HepG2 (cell line): ENCODE results near the gene LMTK2.

ENCODE experiments used
- CTCF ChIP-seq: sonication (generic); formaldehyde crosslinking; IDR thresholded peaks from 2 replicates; pipeline ENCODE4 v1.5.0; 2020; ENCODE audit warnings: mild to moderate bottlenecking, missing genetic modification reagents, moderate library complexity
- POLR2A ChIP-seq, 2 experiments: IDR thresholded peaks; 2 replicates each; pipeline ENCODE4 v1.6.1; 2011; ENCODE audit warnings: low read depth in 2 of 2, low read length in 2 of 2, mild to moderate bottlenecking in 1 of 2, moderate library complexity in 1 of 2; ENCODE audit not compliant: insufficient read depth in 1 of 2
- POLR2AphosphoS5 ChIP-seq: IDR thresholded peaks from 2 replicates; pipeline ENCODE4 v1.6.1; 2012; ENCODE audit warnings: low read depth, low read length
- RAD21 ChIP-seq: fragments of 450-650 bp; formaldehyde crosslinking; IDR thresholded peaks from 2 replicates; pipeline ENCODE4 v1.5.0; 2020; ENCODE audit warnings: mild to moderate bottlenecking
- TBP ChIP-seq: sonication (generic); formaldehyde crosslinking; IDR thresholded peaks from 2 replicates; pipeline ENCODE4 v1.5.0; 2020; ENCODE audit warnings: missing genetic modification reagents
- UBTF ChIP-seq: sonication (generic); formaldehyde crosslinking; IDR thresholded peaks from 2 replicates; pipeline ENCODE4 v1.4.0; 2020; ENCODE audit warnings: mild to moderate bottlenecking, missing genetic modification reagents
- ZBTB33 ChIP-seq: sonication (generic); formaldehyde crosslinking; IDR thresholded peaks from 2 replicates; pipeline ENCODE4 v1.4.0; 2020; ENCODE audit warnings: missing genetic modification reagents
- ZNF326 ChIP-seq: sonication (generic); formaldehyde crosslinking; IDR thresholded peaks from 2 replicates; pipeline ENCODE4 v1.4.0; 2020; ENCODE audit warnings: missing genetic modification reagents, borderline replicate concordance

- no peak for TF ChIP-seq CTCF
- TF ChIP-seq POLR2AphosphoS5, result no peak
- no peak for TF ChIP-seq ZNF326
- no peak for TF ChIP-seq RAD21
- TF ChIP-seq POLR2A (IDR thresholded peaks at IDR 0.05; ENCODE audit: insufficient read depth in 1 of 2, low read depth in 2 of 2, low read length in 2 of 2), result no peak
- TF ChIP-seq TBP (CRISPR knock-in tag), result no peak
- TF ChIP-seq ZBTB33 (CRISPR knock-in tag), result no peak
- TF ChIP-seq UBTF, result no peak
Measured at GRCh38 chr7:98157761-98158160, 51.1 kb downstream of the LMTK2 start.
